T-helper 1 cell (primary cell): ENCODE results near the gene KRTAP1-5.
"Not testable (repeated sequence)": the region's sequence is repeated elsewhere in the genome, so short reads cannot be mapped to it uniquely, and the experiment has no call there.

Experiments used
- DNase-seq, 5 donors: peaks; one replicate each; pipeline ENCODE4 v3.0.0-alpha.2; 2012 to 2020
- total RNA-seq, 4 donors: gene quantifications; one replicate each; lab custom pipeline; 2026; lab: John Stamatoyannopoulos, UW

KRTAP1-5 gene
- total RNA-seq = 0 reads per million in 4 donors

DNA sequence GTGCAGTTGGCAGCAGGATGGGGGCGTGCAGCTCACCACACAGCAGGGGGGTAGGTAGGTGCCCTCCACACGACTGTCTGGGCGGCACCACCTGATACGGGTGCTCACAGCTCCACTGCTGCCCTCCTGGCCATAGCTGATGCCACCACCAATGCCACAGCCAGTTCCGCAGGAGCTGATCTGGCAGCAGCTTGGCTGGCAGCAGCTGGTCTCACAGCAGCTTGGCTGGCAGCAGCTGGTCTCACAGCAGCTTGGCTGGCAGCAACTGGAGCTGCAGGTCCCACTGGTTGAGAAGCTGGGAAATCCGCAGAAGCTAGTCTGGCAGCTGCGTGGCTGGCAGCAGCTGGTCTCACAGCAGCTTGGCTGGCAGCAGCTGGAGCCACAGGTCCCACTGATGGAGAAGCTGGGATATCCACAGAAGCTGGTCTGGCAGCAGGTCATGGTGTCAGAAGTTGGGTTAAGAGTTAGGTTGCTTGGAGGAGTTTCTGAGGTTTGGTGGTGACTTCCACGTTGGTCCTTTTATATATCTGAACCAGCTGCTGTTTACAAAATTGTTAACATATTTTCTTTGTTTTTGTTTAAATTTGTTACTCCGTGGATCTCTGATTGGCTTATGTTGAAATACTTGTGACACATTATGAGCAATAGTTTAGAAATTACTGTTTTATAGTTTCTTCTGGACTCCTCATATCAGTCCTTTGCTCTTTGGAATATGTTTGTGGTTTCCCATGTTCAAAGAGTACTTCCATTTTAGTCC, at the start of gene KRTAP1-5:
TSS of gene KRTAP1-5 (minus strand) at position 494 of the 757 bp plus-strand sequence. CDS start at position 441, 53 bp downstream.
- DNase-seq = no peak

DNA sequence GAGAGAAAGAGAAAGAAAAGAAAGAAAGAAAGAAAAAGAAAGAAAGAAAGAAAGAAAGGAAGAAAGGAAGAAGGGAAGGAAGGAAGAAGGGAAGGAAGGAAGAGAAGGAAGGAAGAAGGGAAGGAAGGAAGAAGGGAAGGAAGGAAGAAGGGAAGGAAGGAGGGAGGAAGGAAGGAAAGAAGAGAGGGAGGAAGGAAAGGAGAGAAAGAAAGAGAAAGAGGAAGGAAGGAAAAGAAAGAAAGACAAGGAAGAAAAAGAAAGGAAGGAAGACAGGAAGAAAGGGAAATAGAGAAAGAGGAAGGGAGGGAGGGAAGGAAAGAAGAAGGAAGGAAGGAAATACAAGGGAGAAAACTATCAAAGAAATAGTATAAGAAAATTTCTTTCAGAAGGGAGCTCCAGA, 49.8 kb upstream of the KRTAP1-5 start:
- DNase-seq = no peak

- DNase-seq = no peak
These were observed 46.7 kb upstream of the KRTAP1-5 start for GRCh38 chr17:41073676-41074075.

DNA sequence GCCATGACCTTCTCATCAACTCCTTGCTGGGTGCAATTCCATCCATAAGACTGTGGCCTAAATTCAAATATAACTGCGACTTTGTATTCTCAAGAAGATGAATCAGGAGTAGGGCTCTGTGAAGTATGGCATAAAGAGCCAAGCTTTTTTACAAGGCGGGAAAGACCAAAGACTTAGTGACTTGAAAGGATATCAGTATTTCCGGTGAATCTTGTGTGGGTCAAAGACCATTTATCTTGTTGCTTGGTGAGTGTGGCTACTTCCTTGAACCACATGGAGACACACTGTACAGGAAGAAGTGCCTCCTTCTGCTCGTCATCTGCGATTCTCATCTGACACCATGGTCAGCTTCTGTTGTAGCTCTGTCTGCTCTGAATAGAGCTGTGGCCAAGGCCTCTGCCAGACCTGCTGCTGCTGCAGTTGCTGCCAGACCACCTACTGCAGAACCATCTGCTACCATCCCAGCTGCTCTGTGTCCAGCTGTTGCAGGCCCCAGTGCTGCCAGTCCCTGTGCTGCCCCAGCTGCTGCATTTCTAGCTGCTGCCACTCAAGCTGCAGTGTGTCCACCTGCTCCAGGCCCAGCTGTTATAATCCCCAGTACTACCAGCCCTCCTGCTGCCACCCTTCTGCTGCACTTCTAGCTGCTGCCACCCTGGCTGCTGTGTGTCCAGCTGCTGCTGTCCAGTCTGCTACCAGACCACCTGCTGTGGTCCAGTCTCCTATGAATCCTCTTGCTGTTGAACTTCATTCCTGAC, 44.8 kb upstream of the KRTAP1-5 start:
- DNase-seq = no peak

GRCh38 chr17:41069031-41069430, 42.0 kb upstream of the KRTAP1-5 start:
- no peak for DNase-seq

GRCh38 chr17:41067281-41067680, 40.3 kb upstream of the KRTAP1-5 start:
- no peak for DNase-seq

DNA sequence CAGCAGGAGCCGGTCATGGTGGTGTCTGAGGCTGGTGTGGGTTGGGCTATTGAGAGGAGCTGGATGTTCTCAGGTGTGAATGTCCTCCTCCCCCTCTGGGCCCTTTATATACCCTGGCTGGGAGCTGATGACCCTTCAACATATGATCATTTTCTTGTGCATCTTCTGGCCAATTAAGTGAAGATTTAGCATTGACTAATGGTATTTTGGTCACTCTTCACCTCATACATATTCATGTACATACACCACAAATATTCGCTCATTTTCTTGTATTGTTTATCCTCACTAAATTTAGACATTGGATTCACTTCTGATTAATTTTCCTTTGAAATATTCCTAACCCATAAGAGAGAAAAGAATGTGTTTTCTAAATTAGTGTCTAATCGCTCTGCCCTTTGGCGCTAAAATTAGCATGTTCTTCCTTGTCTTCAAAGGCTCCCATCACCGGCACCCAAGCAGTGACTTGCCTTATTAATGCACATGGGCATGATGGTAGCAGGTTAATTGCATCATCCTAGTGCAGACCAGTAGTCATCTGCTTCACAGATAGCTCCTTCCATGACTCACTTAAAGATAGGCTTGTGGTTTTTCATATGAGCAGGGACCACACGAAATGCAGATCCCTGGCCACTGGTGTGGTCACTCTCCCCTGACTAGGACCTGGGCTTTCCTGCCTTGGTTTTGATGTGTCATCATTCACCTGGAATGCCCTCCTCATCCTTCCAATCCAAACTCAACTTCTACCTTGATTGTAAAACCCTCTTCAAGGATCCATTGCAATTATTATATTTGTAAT, 39.0 kb upstream of the KRTAP1-5 start, which contains the start of gene KRTAP2-4:
TSS of gene KRTAP2-4 (minus strand) at position 51 of the 796 bp plus-strand sequence. CDS start at position 17, 34 bp downstream.
- no peak for DNase-seq

DNA sequence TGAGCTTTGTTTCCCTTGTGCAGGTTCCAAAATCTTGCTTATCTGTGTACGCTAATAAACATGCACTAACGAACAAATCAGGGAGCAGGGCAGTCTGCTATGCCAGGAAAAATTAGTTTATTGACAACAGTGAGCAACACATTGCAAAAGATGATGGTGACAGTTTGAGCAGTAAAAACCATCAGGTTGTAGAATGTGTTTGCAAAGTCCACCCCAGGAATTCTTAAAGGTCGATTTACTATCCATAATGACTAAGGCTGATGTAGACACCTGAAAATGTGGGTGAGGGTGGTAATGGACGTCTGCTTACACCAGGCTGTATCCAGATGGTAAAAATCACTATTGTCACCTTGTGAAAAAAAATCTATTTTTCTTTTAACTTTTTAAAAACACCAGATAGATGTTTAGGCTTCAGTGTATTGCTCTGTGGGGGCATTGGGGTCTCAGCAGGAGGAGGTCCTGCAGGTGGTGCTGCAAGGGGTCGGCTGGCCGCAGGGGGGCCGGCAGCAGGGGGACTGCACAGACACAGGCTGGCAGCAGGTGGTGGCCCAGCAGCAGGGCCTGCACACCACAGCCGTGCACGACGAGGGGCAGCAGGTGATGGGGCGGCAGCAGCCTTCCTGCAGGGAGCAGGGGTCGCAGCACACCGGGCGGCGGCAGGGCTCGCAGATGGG, 38.1 kb upstream of the KRTAP1-5 start:
- not testable (repeated sequence) for DNase-seq

GRCh38 chr17:41064301-41064700, 37.3 kb upstream of the KRTAP1-5 start:
- no peak for DNase-seq

- no peak for DNase-seq
These were observed 36.4 kb upstream of the KRTAP1-5 start for GRCh38 chr17:41063449-41063848.

DNA sequence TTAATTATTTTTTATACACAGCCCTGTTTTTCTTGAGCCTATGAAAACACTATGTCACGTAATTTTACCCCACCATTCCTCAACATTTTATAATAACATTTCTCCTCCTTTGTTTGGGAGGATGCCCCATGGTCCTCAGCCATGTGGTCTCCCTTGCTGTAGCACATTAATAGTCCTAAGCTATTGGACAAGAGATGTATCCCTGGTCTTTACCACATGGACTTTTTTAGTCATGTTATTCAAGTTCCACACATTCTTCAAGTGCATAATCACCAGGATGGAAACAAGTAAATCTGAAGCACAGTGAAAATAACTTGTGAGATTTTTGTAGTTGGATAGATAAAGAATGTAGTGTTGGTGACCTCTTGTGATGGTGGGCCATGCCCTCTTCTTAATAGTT, 35.0 kb upstream of the KRTAP1-5 start:
- no peak for DNase-seq

DNA sequence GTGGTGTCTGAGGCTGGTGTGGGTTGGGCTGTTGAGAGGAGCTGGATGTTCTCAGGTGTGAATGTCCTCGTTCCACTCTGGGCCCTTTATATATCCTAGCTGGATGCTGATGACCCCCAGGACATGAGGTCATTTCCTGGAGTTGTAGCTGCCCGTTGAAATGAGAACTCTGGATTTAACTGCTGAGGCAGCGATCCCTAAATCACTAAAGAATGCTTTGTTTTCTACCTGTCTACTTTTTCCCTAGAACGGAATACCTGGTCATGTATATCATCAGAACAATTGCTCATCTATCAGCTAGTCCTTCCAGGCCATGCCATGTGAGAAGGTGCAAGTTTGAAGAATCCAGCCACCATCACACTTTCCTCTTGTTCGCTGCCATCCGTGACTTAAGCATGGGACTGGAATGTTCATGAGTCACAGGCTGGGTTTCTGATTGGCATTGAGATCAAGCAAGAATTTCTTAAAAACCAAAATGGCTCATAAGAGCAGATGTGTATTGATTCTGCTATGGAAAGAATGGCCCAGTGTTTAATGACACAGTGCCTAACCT, 33.1 kb upstream of the KRTAP1-5 start, which contains the start of gene KRTAP2-3:
TSS of gene KRTAP2-3 (minus strand) at position 63 of the 553 bp plus-strand sequence. CDS start 64 bp downstream, outside the sequence.
- DNase-seq = no peak

GRCh38 chr17:41059276-41060051, 32.5 kb upstream of the KRTAP1-5 start:
- not testable (repeated sequence) for DNase-seq

- no peak for DNase-seq
These were observed 31.7 kb upstream of the KRTAP1-5 start for GRCh38 chr17:41058741-41059140.

DNA sequence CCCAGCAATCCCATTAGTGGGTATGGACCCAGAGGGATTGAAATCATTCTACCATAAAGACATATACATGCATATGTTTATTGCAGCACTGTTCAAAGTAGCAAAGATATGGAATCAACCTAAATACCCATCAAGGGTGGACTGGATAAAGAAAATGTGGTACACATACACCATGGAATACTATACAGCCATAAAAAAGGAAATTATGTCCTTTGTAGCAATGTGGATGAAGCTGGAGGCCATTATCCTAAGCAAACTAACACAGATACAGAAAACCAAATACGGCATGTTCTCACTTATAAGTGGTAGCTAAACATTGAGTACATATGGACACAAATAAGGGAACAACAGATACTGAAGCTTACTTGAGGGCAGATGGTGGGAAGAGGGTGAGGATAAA, 30.5 kb upstream of the KRTAP1-5 start:
- no peak for DNase-seq

DNA sequence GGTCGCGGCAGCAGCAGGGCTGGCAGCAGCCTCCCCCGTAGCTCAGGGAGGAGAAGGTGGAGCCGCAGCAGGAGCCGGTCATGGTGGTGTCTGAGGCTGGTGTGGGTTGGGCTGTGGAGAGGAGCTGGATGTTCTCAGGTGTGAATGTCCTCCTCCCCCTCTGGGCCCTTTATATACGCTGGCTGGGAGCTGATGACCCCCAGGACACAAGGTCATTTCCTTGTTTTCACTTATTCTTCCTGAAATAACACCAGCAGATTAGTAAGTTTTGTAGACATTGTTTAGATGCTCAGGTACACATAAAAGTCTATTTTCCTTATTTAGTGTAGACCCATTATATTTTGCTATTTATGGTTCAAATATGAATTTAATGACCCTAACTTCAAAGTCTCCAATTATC, 28.1 kb upstream of the KRTAP1-5 start, which contains the start of gene KRTAP2-2:
TSS of gene KRTAP2-2 (minus strand) at position 101 of the 400 bp plus-strand sequence. CDS start at position 82, 19 bp downstream.
- DNase-seq = not testable (repeated sequence)

DNA sequence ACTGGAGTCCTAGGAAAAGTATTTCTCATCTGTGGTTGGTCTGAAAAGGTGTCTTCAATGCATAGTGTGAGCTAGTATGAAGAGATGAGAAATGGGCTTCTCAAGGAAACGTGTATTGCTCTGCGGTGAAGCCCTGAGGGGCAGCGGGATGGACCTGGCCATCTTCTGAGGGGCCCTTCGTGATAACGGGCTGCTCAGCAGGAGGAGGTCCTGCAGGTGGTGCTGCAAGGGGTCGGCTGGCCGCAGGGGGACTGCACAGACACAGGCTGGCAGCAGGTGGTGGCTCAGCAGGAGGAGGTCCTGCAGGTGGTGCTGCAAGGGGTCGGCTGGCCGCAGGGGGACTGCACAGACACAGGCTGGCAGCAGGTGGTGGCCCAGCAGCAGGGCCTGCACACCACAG, 27.5 kb upstream of the KRTAP1-5 start:
- DNase-seq = not testable (repeated sequence)

- DNase-seq = no peak
These were observed 27.0 kb upstream of the KRTAP1-5 start for GRCh38 chr17:41054025-41054424.

DNA sequence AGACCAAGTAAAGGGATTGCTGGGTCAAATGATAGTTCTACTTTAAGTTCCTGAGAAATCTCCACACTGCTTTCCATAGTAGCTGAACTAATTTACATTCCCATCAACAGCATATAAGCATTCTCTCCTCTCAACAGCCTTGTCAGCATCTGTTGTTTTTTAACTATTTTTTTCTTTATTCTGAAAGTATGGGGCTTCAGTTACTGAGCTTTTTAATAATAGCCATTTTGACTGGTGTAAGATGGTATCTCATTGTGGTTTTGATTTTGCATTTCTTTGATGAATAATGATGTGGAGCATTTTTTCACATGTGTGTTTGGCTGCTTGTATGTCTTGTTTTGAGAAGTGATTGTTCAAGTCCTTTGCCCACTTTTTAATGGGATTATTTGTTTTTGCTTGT, 25.6 kb upstream of the KRTAP1-5 start:
- DNase-seq = no peak

DNA sequence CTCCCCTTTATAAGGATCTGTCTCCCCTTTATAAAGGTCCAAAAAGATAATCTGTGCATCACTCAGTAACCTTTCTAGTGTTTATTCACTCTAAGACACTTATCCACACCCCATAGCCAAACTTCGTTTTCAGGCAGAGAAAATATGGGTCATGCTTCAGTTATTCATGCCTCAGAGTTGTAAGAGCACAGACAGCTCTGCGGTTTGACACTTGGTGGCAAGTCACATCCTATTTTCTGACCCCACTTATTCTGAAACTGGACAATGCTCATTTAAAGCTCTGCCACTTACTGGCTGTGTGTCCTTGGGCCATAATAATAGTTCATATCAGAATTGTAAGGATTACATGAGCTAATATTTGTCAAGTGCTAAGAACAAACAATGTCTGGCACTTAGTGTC, 22.1 kb upstream of the KRTAP1-5 start:
- no peak for DNase-seq

GRCh38 chr17:41048441-41048840, 21.4 kb upstream of the KRTAP1-5 start:
- DNase-seq = no peak
